Stimulated activated CD4-positive, alpha-beta T cell treated with anti-CD3 and anti-CD28 coated beads, Interleukin-1b, Interleukin-23, amount 100 ng/mL, for 4 hours (primary cell): Measurements from ENCODE around the gene PDE4D.

Source experiments
- DNase-seq, 2 donors: peaks; one replicate each; pipeline ENCODE4 v3.0.0-alpha.2; 2020; ENCODE audit warnings: low read depth in 2 of 2

PDE4D gene

DNA sequence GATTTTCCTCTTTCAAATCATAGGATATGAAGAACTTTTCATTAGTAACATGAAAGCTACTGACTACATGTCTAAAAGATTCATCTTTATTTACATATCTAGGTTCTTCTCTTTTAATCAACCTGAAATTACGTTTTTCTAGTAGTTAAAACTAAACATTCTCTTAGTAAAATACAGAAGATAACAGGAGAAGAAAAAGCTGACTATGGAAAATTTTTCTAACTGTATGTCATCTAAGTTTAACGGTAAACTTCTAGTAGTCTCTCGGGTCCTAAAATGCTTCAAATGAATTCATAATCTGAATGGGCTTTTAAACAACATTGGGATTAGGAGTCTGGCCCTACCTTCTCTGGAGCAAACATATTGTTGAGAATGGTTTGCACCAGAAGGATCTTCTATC lies 151.9 kb downstream of the PDE4D start:
- no peak for DNase-seq

DNA sequence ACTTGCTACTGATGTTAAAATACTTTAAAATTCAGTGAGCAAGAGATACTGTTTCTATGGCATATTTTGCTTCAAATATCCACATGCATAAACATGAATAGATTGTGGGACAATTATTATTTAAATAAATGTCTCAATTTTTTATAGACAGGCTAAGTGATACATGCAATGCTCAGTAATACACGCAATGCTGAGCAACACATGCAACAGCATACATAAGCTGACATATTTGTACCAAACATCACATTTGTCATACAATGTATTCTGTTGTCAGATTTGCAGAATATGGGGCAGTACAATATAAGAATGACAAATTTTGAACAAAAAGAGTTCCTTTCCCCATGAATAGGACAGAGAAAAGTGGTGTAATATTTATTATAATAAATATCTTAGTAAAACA lies 155.5 kb downstream of the PDE4D start:
- no peak for DNase-seq

DNA sequence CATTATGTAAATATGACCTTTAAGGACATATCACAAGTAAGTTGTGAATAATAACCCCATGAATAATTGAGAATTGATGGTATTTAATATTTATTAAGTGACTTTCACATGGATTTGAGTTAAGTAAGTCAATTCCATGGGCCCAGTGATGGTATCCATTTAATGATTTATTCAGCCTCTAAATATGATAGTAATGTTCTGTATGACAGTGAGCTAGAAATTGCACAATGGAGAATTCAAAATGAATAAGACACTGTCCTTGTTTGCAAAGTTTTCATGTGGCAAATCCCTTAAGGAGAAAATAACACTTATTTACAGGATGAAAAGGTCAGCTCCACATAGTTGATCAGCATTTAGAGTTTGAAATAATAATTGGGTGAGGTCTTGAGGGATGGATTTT lies 160.7 kb downstream of the PDE4D start:
- no peak for DNase-seq

DNA sequence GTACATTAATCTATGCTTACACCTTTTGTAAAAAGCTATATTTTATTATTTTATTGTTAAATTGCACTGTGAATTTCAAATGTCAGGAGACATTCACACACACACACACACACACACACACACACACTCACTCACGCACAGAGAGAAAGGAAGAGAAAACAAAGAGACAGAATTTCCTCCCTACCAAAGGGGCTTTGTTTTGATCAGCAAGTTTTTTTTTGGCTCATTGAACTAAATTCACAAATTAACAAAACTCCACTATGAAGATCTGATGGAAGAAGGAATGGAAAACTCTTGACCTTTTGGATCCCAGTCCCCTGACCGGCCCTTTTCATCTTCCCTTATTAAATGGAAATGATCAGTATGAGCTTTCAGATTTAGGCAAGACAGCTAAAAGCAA lies 161.2 kb downstream of the PDE4D start:
- no peak for DNase-seq

DNA sequence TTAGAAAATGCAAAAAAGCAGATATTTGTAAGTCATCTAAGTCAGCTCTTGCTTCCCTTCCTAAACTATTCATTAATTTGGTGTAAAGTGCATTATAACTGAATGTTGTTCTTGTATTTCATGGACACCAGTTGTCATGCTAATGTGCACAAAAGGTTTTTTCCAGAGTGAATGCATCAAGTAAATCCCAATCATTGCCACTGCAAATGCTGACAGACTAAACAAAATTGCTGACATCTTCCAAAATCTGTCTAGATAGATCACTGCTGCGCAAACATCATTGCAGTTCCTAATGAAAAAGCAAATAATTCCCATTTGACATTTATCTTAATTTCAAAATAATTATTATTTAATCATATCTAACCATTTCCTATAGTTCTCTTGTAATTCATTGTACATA lies 161.7 kb downstream of the PDE4D start:
- no peak for DNase-seq

DNA sequence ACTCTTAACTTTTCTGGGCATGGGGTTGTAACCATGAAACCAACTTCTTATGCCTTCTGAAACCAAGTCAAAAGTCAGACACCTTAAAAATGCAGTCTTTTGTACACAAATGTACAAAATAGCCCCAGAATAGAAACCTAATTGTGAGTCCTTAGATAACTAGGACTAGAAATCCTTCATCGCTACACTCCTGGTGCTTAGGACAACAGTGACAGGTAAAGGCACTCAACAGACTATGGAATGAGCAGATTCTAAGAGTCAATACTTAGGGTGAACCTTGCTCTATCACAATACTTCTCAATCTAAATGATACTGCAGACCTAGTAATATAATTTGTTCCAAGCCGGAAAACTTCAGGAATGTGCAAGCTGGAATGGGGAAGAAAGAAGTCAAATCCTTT lies 163.7 kb downstream of the PDE4D start:
- no peak for DNase-seq

DNA sequence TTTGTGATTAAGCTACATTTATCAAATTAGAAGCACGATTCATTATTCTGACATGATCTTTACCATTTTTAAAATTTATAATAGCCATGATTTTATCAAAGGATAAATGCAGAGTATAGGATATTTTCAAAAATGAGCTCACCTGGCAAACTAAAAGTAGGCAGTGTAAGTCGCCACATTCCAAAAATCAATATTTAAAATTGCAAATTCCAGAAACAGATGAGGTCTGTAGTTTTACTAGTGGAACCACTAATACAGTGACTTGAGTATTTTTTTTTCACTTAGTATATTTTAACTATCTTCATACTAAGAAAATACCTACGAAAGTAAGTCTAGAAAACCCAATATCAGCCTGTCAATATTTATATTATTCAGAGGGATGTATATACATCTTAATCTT lies 164.2 kb downstream of the PDE4D start:
- DNase-seq = no peak

DNA sequence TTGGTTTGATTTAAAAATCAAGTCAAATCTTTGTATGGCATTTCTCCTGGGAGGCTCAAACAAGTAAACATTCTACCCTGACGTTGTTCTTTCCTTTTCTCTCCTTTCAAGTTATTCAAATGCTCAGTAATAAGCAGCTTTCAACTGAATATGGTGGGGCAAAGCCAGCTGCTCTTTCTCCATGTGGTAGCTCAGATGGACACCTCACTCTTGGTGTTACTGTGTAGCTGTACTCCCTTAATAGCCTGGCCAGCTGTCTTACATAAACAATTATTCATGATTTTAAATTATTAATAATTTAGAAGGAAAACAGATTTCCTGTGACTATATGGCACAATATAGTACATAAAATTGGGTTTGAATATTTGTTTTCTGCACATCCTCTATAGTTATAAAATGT lies 165.2 kb downstream of the PDE4D start:
- DNase-seq = no peak

DNA sequence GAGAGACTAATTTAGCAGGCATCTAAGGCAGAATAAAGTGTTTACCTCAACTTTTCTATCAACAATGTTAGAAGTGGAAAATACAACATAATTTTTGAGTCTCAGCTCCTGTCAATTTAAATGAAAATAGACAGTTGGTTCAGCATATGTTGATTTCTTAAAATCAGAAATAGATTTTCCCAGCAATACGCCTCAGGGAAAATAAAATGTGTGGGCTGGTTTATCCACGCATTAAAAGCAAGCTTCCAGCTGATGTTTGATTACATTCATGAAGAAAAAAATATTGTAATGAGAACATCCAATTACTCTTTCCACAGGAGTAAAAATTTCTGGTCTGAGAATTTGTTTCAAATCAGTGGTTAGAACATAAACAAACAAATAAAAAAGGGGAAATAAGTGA lies 166.3 kb downstream of the PDE4D start:
- DNase-seq = no peak

DNA sequence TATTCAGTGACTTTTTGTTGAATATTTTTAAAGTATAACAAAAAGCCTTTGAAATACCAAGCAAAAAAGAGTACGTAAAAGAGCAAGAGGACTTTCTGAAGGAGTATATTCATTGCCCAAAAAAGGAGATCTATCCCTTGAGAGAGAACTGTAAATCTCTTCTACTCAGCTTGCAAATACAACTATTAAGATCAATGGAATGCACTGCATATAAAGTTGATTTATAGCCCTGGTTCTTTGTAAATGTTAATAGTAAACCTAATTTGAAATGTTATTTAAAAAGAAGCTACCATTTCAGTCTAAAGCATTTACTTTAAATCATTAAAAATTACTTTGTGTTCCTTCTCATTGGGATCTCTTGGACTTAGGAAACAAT lies 168.1 kb downstream of the PDE4D start:
- DNase-seq = no peak

DNA sequence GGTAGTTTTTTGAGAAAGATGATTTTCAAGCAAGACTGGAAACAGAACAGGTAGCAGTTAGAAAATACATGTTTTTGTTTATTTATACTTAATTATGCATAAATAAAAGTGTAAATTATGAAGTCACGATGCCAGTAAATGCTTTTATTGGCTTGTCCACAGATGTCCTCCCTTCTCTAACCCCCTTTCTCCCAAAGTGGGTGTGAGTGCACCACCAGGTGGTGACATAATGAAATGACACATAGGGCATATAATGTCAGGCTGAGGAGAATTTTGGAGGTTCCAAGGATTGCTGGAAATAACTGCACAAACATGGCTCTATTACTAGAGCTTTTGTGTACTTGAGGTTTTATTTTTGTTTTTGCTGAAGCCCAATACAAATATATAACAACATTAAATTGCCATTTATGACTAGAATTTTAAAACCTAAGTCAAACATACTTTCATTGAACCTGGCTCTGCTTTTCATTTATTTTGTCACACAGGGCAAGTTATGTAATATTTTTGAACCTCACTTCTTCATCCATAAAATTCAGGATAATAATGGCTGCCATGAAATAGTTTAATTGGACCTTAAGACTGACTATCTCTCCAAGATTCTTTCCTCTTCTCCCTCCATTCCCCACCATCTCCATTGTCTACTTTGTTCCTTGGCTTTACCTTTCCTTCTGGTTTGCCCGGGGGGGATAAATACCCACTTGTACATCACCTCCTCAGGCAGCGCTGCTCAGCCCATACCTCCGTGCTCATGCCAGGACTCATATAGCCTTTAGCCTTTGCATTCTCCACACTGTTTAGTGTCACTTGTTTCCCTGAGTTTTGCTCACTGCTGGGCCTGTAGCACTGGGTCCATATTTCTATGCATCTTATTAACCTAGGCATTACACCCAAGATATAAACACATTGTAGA lies 168.8 kb downstream of the PDE4D start:
- no peak for DNase-seq

DNA sequence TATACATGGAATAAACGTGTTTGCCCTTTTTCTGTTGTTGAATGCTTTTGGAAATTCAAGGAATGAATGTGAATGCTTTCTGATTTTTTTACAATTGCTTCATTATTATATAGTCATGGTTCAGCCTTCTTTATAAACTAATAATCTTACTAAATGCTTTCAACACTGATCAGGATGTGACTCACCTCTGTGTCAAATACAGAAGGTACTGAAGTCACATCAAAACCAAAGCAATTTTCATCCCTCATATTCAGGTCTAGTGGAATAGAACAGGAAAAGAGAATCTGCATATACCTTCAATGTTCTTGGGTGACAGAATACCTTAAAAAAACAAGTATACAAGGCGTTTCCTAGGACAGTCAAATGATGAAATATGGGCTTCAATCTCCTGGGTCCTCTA lies 170.7 kb downstream of the PDE4D start:
- no peak for DNase-seq

DNA sequence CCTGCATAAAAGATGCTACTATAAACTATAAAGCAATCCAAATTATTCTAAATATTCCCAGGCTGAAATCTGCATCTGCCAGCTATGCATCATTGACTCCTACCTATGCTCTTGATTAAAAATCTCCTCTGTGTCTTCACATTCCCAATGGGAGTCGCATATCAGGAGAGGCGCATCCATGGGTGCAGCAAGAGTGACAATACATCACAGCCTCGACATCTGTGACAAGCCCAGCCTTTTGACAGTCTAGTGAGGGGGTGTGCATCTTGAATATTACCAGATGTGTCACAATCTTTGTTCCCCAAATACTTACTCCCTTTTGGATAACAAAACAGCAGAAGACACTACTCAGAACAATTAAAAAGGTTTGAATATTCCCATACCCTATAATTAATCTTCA lies 171.8 kb downstream of the PDE4D start:
- no peak for DNase-seq

DNA sequence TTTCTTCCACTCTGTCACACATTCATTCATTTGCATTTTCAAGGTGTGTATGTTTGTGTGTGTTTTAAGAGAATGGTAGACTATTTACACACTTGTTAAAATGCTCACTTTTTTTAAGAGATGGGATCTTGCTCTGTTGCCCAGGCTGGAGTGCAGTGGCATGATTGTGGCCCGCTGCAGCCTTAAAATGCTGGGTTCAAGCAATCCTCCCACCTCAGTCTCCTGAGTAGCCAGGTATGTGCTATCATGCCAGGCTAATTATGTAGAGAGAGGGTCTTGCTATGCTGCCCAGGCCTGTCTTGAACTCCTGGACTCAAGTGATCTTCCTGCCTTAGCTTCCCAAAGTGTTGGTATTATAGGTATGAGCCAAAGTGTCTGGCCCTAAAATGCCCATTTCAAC lies 173.5 kb downstream of the PDE4D start:
- DNase-seq = no peak

DNA sequence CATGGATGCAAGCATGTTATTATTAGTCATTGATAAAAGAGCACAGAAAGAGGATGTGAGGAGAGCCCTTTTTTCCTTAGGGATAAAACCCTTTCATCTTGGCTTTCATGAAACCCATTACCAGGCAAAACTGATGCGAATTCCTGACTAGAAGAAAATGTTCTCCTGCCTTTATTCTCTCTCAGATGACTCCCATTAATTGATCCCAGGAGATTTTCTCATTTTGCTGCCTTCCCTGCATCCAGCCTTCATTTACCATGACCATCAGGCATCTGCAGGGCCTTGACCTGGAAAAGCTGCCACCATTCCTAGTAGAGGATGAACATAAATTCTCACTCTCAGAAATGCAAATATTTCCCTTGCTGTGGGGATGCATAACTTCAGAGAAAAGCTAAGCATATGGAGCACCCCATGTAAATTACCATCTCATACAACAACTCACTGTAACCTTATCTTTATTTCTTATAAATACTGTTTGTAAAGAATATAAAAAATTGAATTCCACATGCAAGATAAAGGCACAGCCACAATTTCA lies 176.5 kb downstream of the PDE4D start:
- no peak for DNase-seq

DNA sequence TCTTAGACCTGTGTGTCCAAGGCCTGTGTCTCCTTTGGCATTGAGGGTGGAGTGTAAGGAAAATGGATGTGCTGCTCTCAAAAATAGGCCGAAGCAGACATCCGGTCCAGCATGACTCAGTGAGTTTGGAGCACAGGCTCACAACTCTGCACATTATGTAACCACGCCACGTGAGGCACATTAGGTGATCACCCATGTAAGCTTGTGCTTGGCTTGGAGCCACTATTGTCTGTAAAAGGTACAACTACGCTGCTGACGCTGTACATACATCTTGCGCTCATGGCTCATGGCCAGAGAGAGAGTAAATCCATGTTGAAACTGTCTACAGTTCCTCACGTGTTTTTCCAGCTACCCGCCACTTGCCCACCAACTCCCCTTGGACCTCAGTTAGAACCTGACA lies 177.5 kb downstream of the PDE4D start:
- no peak for DNase-seq

DNA sequence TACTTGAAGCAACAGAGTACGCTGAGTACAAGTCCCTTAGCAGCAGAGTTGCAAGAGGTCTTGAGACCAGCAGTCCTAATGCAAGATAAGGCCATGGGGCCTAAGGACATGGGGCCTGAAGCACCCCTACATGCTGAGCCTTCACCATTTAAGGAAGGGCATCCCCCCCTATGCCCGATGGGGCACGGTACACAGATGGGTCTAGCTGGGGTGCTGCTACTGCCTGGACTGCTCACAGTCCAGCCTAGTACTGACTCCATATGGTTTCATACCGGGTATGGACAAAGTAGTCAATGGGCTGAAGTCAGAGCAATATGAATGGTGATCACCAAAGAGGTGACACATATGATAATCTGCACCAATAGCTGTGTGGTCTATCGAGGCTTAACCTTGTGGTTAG lies 178.3 kb downstream of the PDE4D start:
- DNase-seq = no peak

DNA sequence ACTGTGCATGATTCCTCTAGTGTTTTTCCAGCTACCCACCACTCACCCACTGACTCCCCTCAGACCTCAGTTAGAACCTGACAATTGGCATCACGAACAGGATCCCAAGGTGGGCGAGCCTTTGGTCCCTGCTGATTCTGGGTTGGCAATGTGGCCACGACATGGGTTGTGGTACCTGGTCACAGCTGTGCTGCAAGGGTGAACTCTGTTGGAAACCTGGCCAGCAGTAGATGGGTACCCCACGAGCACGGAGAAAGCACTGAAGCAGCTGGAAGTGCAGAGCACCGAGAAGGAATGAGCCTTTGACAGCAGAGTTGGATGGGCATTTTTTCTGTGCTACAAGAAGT lies 180.1 kb downstream of the PDE4D start:
- no peak for DNase-seq

DNA sequence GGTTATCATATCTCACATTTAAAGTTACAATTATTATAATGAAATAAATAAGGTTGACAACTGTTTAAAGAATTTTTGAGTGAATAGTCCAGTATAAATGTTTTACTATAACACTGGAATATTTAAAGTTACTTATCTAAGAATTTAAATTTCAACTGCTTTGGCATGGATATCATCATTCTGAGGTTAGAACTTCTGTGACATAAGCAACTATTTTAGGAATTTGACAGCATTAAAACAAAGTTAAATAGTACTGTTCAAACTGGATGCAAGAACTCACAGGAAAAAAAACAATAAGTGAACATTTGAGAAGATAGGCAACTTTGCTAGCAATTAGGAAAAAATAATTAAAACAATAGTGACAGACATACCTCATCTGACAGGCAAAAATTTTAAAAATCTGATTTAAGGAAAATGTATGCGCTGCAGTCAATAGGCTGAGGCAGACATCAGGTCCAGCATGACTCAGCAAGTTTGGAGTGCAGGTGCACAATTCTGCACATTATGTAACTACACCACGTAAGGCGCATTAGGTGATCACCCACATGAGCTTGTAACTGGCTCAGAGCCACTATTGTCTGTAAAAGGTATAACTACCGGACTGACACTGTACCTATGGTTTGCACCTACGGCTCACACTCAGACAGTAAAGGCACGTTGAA lies 180.6 kb downstream of the PDE4D start:
- DNase-seq = no peak

DNA sequence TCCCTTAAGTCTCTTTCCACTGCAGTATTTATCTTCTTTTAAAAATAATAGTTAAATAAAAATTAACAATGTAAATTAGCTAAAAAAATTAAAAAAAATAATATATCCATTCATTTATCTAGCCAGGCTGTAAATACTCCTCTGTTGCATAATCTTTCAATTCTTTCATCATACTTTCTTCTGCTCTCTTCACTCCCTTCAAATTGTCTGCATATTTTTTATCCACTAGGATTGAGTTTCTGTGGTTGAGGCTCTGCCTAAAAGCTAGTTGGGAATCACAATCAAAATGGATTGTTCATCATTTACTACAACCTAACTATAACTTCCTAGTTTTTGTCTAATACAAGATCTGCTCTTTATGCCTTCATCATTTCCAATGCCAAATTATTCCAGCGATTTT lies 182.2 kb downstream of the PDE4D start:
- no peak for DNase-seq

DNA sequence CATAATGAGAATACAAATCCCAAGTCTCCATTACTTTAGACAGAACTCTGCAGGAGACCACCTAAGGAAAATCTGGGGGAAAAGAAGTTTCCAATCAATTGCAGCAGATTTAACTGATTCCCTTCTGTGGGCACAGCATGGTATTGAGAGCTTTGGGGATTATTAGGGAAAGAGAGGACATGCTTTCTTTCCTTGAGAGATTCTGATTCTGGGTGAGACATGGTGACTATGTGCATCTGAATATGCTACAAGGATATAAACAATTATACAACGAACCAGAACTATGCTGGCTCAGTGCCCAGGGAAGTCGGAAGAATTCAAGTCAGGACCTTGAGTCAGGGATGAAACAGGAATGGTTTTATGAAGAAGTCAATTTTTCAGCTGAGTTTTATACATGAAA lies 183.7 kb downstream of the PDE4D start:
- DNase-seq = no peak

DNA sequence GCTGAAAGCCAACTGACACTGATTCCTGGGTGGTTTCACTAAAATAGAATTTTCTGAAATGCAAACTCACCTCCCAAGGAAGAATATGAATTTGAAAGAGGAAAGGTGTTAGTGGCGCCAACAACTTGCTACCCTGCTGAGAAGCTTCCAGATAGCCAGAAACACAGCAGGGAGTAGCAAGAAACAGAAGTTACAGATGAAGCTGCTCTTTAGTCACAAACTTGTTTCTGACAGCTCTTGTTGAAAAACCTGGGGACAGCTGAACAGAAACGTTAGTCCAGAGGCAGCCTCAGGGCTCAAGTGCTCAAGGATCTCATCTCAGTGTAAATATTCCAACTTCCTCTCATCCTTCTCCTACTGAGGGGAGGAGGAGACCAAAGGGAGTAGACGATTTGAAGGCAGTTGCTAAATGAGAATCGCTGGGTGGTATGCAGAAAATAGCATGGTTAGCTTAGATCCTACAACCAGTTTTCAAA lies 184.1 kb downstream of the PDE4D start:
- DNase-seq = no peak

DNA sequence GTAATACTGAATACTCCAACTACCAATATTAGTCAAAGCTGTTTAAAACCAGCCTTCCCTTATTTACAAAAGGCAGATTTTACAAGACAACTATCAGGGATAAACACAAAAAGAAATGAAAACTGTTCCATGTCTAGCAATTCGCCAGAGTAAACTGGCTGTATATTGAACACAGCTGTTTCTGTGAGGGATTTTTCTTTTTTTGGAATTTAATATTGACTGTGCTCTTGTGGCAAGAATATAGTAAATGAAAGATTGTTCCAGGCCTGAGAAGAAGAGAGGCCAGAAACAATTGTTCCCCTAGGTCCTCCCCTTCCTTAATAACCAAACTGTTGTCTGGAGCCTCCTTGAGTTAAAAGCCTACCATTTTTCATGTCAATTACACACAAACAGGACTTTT lies 188.6 kb downstream of the PDE4D start:
- no peak for DNase-seq
